Endodermal cell (in vitro differentiated cells): ENCODE measurements around the gene TMEM273. TPM values are rescaled to one million over a fixed set of nuclear protein-coding genes. Genes with fewer than 3 reads are reported as not detected.
A peak's percentile ranks its signal among the peaks of the same experiment; 100 is the strongest.

Experiments
- DNase-seq: peaks from one replicate; pipeline ENCODE4 v3.0.0-alpha.2; 2017
- H3K27ac ChIP-seq: 2 replicates; pipeline ENCODE4 v1.5.1; 2013; ENCODE audit warnings: mild to moderate bottlenecking, low read depth, low read length, moderate library complexity
- H3K27me3 ChIP-seq: 2 replicates; pipeline ENCODE4 v1.6.1; 2013; ENCODE audit warnings: mild to moderate bottlenecking, low read length, moderate library complexity; ENCODE audit not compliant: insufficient read depth, control insufficient read depth, poor library complexity, severe bottlenecking
- H3K36me3 ChIP-seq: 2 replicates; pipeline ENCODE4 v1.7.0; 2013; ENCODE audit warnings: mild to moderate bottlenecking, low read length, moderate library complexity; ENCODE audit not compliant: control insufficient read depth, insufficient read depth
- H3K4me1 ChIP-seq: one replicate; pipeline ENCODE4 v1.7.0; 2013; ENCODE audit warnings: low read length; ENCODE audit not compliant: control insufficient read depth, insufficient read depth
- H3K4me3 ChIP-seq: 2 replicates; pipeline ENCODE4 v1.5.1; 2013; ENCODE audit warnings: mild to moderate bottlenecking, low read length, moderate library complexity
- H3K9ac ChIP-seq: 2 replicates; pipeline ENCODE4 v1.6.1; 2013; ENCODE audit warnings: mild to moderate bottlenecking, low read length, moderate library complexity; ENCODE audit not compliant: poor library complexity, severe bottlenecking; ENCODE audit errors: extremely low read depth
- H3K9me3 ChIP-seq: 2 replicates; pipeline ENCODE4 v1.6.1; 2013; ENCODE audit warnings: mild to moderate bottlenecking, low read length, moderate library complexity; ENCODE audit not compliant: control insufficient read depth
- H3K27ac Mint-ChIP-seq: 2 replicates; pipeline ENCODE4 v1.8.0; 2020; ENCODE audit warnings: mixed read lengths
- H3K27me3 Mint-ChIP-seq: 2 replicates; pipeline ENCODE4 v1.8.0; 2021; ENCODE audit warnings: mild to moderate bottlenecking, mixed read lengths; ENCODE audit not compliant: insufficient read depth
- H3K36me3 Mint-ChIP-seq: 2 replicates; pipeline ENCODE4 v1.8.0; 2020; ENCODE audit warnings: low read depth, mixed read lengths
- H3K4me1 Mint-ChIP-seq: 2 replicates; pipeline ENCODE4 v1.8.0; 2020; ENCODE audit warnings: mixed read lengths
- H3K4me3 Mint-ChIP-seq: 2 replicates; pipeline ENCODE4 v1.8.0; 2020; ENCODE audit warnings: mild to moderate bottlenecking, moderate library complexity, mixed read lengths
- H3K9me3 Mint-ChIP-seq: 2 replicates; pipeline ENCODE4 v1.8.0; 2020; ENCODE audit warnings: mild to moderate bottlenecking, mixed read lengths
- CTCF ChIP-seq: fragments of 200-600 bp; sonication (generic); conservative IDR thresholded peaks from 2 replicates; pipeline ENCODE4 v1.5.0; 2021; ENCODE audit warnings: antibody characterized with exemption, mild to moderate bottlenecking
- WGBS, 2 experiments: methylation state at CpG; one replicate each; pipeline versions ENCODE4 v1.1.5 to v1.1.7; 2013; ENCODE audit warnings: missing lambda C conversion rate in 2 of 2, mixed read lengths in 1 of 2; ENCODE audit not compliant: insufficient coverage in 1 of 2, insufficient read length in 1 of 2; 5-methylcytosine and 5-hydroxymethylcytosine counted together
- total RNA-seq, 2 donors: library from RNA; stranded (reverse); fragmentation: NEBNext Ultra II Directional in 1 of 2; extraction: Animal tissue kit (Norgen Biotek cat#: 25700) in 1 of 2; gene quantifications; 2 replicates in 1 of 2; 3 replicates in 1 of 2; pipeline ENCODE4 v1.2.1, GENCODE V29; 2021

Gene TMEM273
- total RNA-seq, 2 donors from 2014 or later: not detected

GRCh38 chr10:49112098-49112497 is 76.1 kb downstream of the TMEM273 start:
- WGBS, 2 experiments: 85 to 100% methylated on average over 1 to 3 of the region's 3 CpGs
- H3K27ac Mint-ChIP-seq: no peak overlapping the region
- no peak overlapping the region for H3K4me3 Mint-ChIP-seq
- H3K9ac ChIP-seq: no peak overlapping the region
- no peaks in the 10 kb centered on the region for H3K4me1 ChIP-seq
- H3K27ac ChIP-seq: no peak overlapping the region
- H3K27me3 Mint-ChIP-seq: peaks cover 32% of the 10 kb centered on the region
- no peaks in the 10 kb centered on the region for H3K9me3 Mint-ChIP-seq
- no peak for TF ChIP-seq CTCF
- no peaks in the 10 kb centered on the region for H3K9me3 ChIP-seq
- H3K36me3 Mint-ChIP-seq: no peaks in the 10 kb centered on the region
- no peak overlapping the region for H3K4me3 ChIP-seq
- H3K36me3 ChIP-seq: no peaks in the 10 kb centered on the region
- peaks cover 49% of the 10 kb centered on the region for H3K27me3 ChIP-seq
- peaks cover 6% of the 10 kb centered on the region for H3K4me1 Mint-ChIP-seq
- no peak for DNase-seq

GRCh38 chr10:49111320-49111698 is 76.9 kb downstream of the TMEM273 start:
- no peak overlapping the region for H3K9ac ChIP-seq
- no peak for TF ChIP-seq CTCF
- H3K4me1 ChIP-seq: no peaks in the 10 kb centered on the region
- Mint-ChIP-seq H3K27ac (no peak overlapping the region), H3K27me3 (peaks cover 26% of the 10 kb centered on the region), H3K4me1 (peaks cover 6% of the 10 kb centered on the region), H3K4me3 (no peak overlapping the region), H3K36me3 (no peaks in the 10 kb centered on the region), H3K9me3 (no peaks in the 10 kb centered on the region)
- peaks cover 42% of the 10 kb centered on the region for H3K27me3 ChIP-seq
- H3K9me3 ChIP-seq: no peaks in the 10 kb centered on the region
- H3K4me3 ChIP-seq: no peak overlapping the region
- no peaks in the 10 kb centered on the region for H3K36me3 ChIP-seq
- 94 to 100% methylated on average over 1 to 8 of the region's 8 CpGs for WGBS, 2 experiments
- no peak overlapping the region for H3K27ac ChIP-seq
- DNase-seq: peak; percentile 26

GRCh38 chr10:49110684-49111319 is 77.4 kb downstream of the TMEM273 start:
- no peak overlapping the region for H3K27ac ChIP-seq
- peak; percentile 34 for DNase-seq
- H3K9me3 Mint-ChIP-seq: no peaks in the 10 kb centered on the region
- H3K4me3 Mint-ChIP-seq: no peak overlapping the region
- no peaks in the 10 kb centered on the region for H3K9me3 ChIP-seq
- H3K27me3 Mint-ChIP-seq: peaks cover 22% of the 10 kb centered on the region
- WGBS, 2 experiments: 99 to 100% methylated on average over 2 to 4 of the region's 4 CpGs
- no peaks in the 10 kb centered on the region for H3K36me3 Mint-ChIP-seq
- H3K4me3 ChIP-seq: no peak overlapping the region
- no peaks in the 10 kb centered on the region for H3K36me3 ChIP-seq
- H3K27me3 ChIP-seq: peaks cover 37% of the 10 kb centered on the region
- no peak overlapping the region for H3K27ac Mint-ChIP-seq
- H3K4me1 Mint-ChIP-seq: peaks cover 6% of the 10 kb centered on the region
- no peak overlapping the region for H3K9ac ChIP-seq
- TF ChIP-seq CTCF: no peak
- H3K4me1 ChIP-seq: no peaks in the 10 kb centered on the region
